ENCODE results near the gene KPNA1. TPM values are rescaled to one million over a fixed set of nuclear protein-coding genes. Genes with fewer than 3 reads are reported as not detected.
A peak's percentile ranks its signal among the peaks of the same experiment; 100 is the strongest.

KPNA1 gene
- total and polyA plus RNA-seq, 4 donors = 11.6 to 74.1 (median 43.3) TPM

DNA sequence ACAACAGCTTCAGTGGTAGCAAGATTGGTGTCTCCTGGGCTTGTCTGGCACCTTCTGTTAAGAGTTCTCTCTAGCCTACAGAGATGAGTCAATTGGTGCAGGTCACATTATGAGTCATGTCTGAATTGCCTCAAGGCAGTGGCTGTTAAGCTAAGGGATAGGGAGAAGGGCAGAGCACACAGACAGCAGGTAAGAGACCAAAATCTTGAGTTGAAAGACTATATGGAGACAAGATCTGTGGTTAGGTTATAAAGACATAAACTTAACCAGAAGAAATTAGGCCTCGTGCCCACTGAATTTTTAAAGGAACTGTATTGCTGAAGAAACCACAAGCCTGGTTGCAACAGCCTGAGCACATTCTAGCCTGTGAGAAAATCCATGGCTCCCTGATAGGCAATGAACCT, 19.2 kb upstream of the KPNA1 start:
- Histone ChIP-seq H3K4me1 (ENCODE audit: control insufficient read depth in 1 of 2, insufficient read depth in 2 of 2, low read length in 2 of 2) (no peaks in the 10 kb centered on the region), H3K36me3 (ENCODE audit: control insufficient read depth in 1 of 2, insufficient read depth in 2 of 2, low read length in 1 of 2) (peaks cover 7 to 14% of the 10 kb centered on the region in 2 donors), H3K27ac (ENCODE audit: low read depth in 1 of 2, low read length in 2 of 2) (no peak overlapping the region), H3K4me3 (ENCODE audit: low read length in 2 of 2) (no peak overlapping the region), H3K9me3 (ENCODE audit: control insufficient read depth, low read length) (no peaks in the 10 kb centered on the region), H3K27me3 (ENCODE audit: control insufficient read depth in 1 of 2, insufficient read depth in 2 of 2, low read length in 1 of 2) (no peaks in the 10 kb centered on the region)
- no peak for DNase-seq
- intact Hi-C loops (cut with DNase I) = no loop called here
- WGBS, 2 donors = 81 to 88% methylated on average over 1 of the region's 1 CpG
- no peak for ATAC-seq (ENCODE audit: low FRiP score)

DNA sequence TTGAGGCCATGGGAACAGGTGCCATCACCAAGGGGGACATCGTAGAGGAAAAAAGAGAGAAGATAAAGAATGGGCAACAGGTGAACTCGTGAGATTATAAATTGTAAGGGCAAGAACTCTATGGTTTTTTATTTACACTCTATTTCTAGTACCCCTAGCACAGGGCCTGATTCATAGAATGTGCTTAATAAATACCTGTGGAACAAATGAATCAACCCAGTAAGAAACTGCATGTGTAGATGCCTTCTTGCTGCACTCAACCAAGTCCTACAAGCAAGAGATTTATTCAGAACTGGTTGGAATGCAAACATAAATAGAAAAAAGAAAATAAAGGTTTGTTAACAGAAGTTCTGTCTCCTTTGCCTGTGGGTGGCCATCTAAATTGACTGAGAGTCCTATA, 18.7 kb upstream of the KPNA1 start:
- H3K27ac ChIP-seq (ENCODE audit: low read depth in 1 of 2, low read length in 2 of 2) = no peak overlapping the region
- no peaks in the 10 kb centered on the region for H3K9me3 ChIP-seq (ENCODE audit: control insufficient read depth, low read length)
- H3K27me3 ChIP-seq (ENCODE audit: control insufficient read depth in 1 of 2, insufficient read depth in 2 of 2, low read length in 1 of 2) = no peaks in the 10 kb centered on the region
- H3K36me3 ChIP-seq (ENCODE audit: control insufficient read depth in 1 of 2, insufficient read depth in 2 of 2, low read length in 1 of 2) = peaks cover 7 to 14% of the 10 kb centered on the region in 2 donors
- ATAC-seq (ENCODE audit: low FRiP score) (no peak), DNase-seq (no peak)
- no peaks in the 10 kb centered on the region for H3K4me1 ChIP-seq (ENCODE audit: control insufficient read depth in 1 of 2, insufficient read depth in 2 of 2, low read length in 2 of 2)
- H3K4me3 ChIP-seq (ENCODE audit: low read length in 2 of 2) = no peak overlapping the region
- 87 to 98% methylated on average over 2 of the region's 2 CpGs for WGBS, 2 donors
- intact Hi-C loops (cut with DNase I) = no loop called here

GRCh38 chr3:122530164-122530563, 15.4 kb upstream of the KPNA1 start:
- intact Hi-C loops (cut with DNase I) = no loop called here
- Histone ChIP-seq H3K9me3 (ENCODE audit: control insufficient read depth, low read length) (no peaks in the 10 kb centered on the region), H3K27me3 (ENCODE audit: control insufficient read depth in 1 of 2, insufficient read depth in 2 of 2, low read length in 1 of 2) (no peaks in the 10 kb centered on the region), H3K36me3 (ENCODE audit: control insufficient read depth in 1 of 2, insufficient read depth in 2 of 2, low read length in 1 of 2) (peaks cover 7 to 12% of the 10 kb centered on the region in 2 donors), H3K27ac (ENCODE audit: low read depth in 1 of 2, low read length in 2 of 2) (no peak overlapping the region), H3K4me1 (ENCODE audit: control insufficient read depth in 1 of 2, insufficient read depth in 2 of 2, low read length in 2 of 2) (no peaks in the 10 kb centered on the region), H3K4me3 (ENCODE audit: low read length in 2 of 2) (no peak overlapping the region)
- no peak for DNase-seq
- 77 to 82% methylated on average over 2 of the region's 2 CpGs for WGBS, 2 donors
- ATAC-seq (ENCODE audit: low FRiP score) = no peak

DNA sequence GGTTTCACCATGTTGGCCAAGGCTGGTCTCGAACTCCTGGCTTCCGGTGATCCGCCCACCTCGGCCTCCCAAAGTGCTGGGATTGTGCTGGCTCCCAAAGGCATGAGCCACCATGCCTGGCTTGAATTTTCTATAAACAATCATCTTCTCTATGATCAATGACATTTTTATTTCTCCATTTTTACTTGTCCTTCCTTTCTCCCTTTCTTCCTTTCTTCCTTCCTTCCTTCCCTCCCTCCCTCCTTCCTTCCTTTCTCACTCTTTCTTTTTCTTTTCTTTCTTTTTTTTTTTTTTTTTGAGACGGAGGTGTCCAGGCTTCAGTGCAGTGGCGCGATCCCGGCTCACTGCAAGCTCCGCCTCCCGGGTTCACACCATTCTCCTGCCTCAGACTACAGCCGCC, 8.6 kb upstream of the KPNA1 start:
- intact Hi-C loops (cut with DNase I) = no loop called here
- H3K4me3 ChIP-seq (ENCODE audit: low read length in 2 of 2) = no peak overlapping the region
- H3K27ac ChIP-seq (ENCODE audit: low read depth in 1 of 2, low read length in 2 of 2) = no peak overlapping the region
- DNase-seq (no peak), ATAC-seq (ENCODE audit: low FRiP score) (no peak)
- no peaks in the 10 kb centered on the region for H3K4me1 ChIP-seq (ENCODE audit: control insufficient read depth in 1 of 2, insufficient read depth in 2 of 2, low read length in 2 of 2)
- no peaks in the 10 kb centered on the region for H3K27me3 ChIP-seq (ENCODE audit: control insufficient read depth in 1 of 2, insufficient read depth in 2 of 2, low read length in 1 of 2)
- 92 to 95% methylated on average over 11 of the region's 11 CpGs for WGBS, 2 donors
- no peaks in the 10 kb centered on the region for H3K9me3 ChIP-seq (ENCODE audit: control insufficient read depth, low read length)
- H3K36me3 ChIP-seq (ENCODE audit: control insufficient read depth in 1 of 2, insufficient read depth in 2 of 2, low read length in 1 of 2) = no peaks in the 10 kb centered on the region

- ATAC-seq (ENCODE audit: low FRiP score) (no peak), DNase-seq (no peak)
- intact Hi-C loops (cut with DNase I) = no loop called here
- WGBS, 2 donors = 67 to 83% methylated on average over 4 of the region's 4 CpGs
- no peak overlapping the region for H3K4me3 ChIP-seq (ENCODE audit: low read length in 2 of 2)
- H3K27me3 ChIP-seq (ENCODE audit: control insufficient read depth in 1 of 2, insufficient read depth in 2 of 2, low read length in 1 of 2) = no peaks in the 10 kb centered on the region
- no peaks in the 10 kb centered on the region for H3K9me3 ChIP-seq (ENCODE audit: control insufficient read depth, low read length)
- no peak overlapping the region for H3K27ac ChIP-seq (ENCODE audit: low read depth in 1 of 2, low read length in 2 of 2)
- no peaks in the 10 kb centered on the region for H3K36me3 ChIP-seq (ENCODE audit: control insufficient read depth in 1 of 2, insufficient read depth in 2 of 2, low read length in 1 of 2)
- no peaks in the 10 kb centered on the region for H3K4me1 ChIP-seq (ENCODE audit: control insufficient read depth in 1 of 2, insufficient read depth in 2 of 2, low read length in 2 of 2)
Observed at GRCh38 chr3:122520861-122521260, 6.1 kb upstream of the KPNA1 start.

DNA sequence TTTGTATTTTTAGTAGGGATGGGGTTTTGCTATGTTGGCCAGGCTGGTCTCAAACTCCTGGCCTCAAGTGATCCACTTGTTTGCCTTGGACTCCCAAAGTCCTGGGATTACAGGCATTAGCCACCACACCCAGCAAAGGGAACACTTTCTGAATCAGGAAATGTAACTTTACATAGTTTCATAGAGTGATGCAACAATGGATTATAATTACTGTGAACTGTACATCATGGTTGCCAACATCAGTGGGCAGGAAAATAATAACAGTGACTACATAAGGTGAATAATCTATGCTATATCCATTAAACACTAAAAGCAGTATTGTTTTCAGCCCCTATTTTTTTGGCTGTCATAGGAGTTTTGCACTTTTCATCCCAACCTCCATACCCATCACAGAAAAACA, 5.0 kb upstream of the KPNA1 start:
- Histone ChIP-seq H3K27ac (ENCODE audit: low read depth in 1 of 2, low read length in 2 of 2) (no peak overlapping the region), H3K36me3 (ENCODE audit: control insufficient read depth in 1 of 2, insufficient read depth in 2 of 2, low read length in 1 of 2) (no peaks in the 10 kb centered on the region), H3K27me3 (ENCODE audit: control insufficient read depth in 1 of 2, insufficient read depth in 2 of 2, low read length in 1 of 2) (no peaks in the 10 kb centered on the region), H3K4me1 (ENCODE audit: control insufficient read depth in 1 of 2, insufficient read depth in 2 of 2, low read length in 2 of 2) (no peaks in the 10 kb centered on the region), H3K4me3 (ENCODE audit: low read length in 2 of 2) (no peak overlapping the region), H3K9me3 (ENCODE audit: control insufficient read depth, low read length) (no peaks in the 10 kb centered on the region)
- intact Hi-C loops (cut with DNase I) = no loop called here
- no peak for ATAC-seq (ENCODE audit: low FRiP score)
- no peak for DNase-seq

DNA sequence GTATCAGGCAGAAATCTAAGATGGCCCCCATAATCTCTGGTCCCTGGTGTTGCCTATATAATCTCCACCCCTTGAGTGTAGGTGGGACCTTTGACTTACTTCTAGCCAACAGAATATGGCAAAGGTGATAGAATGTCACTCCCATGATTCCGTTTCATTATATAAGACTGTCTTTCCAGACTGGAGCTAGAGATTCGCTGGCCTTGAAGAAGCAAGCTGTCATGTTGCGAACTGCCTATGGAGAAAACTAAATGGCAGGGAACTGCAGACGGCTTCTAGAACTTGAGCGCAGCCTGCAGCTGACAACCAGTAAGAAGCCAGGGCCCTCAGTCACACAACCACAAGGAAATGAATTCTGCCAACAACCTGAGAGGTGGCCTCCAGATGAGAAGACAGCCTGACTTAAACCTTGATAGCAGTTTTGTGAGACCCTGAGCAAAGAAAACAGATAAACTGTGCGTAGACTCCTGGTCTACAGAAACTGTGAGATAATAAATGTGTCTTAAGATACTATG, 2.2 kb upstream of the KPNA1 start:
- intact Hi-C loops (cut with DNase I) = no loop called here
- Histone ChIP-seq H3K4me3 (ENCODE audit: low read length in 2 of 2) (no peak overlapping the region), H3K9me3 (ENCODE audit: control insufficient read depth, low read length) (no peaks in the 10 kb centered on the region), H3K27me3 (ENCODE audit: control insufficient read depth in 1 of 2, insufficient read depth in 2 of 2, low read length in 1 of 2) (no peaks in the 10 kb centered on the region), H3K27ac (ENCODE audit: low read depth in 1 of 2, low read length in 2 of 2) (no peak overlapping the region), H3K36me3 (ENCODE audit: control insufficient read depth in 1 of 2, insufficient read depth in 2 of 2, low read length in 1 of 2) (no peaks in the 10 kb centered on the region), H3K4me1 (ENCODE audit: control insufficient read depth in 1 of 2, insufficient read depth in 2 of 2, low read length in 2 of 2) (no peaks in the 10 kb centered on the region)
- 90 to 92% methylated on average over 6 of the region's 6 CpGs for WGBS, 2 donors
- ATAC-seq (ENCODE audit: low FRiP score) (no peak), DNase-seq (no peak)

DNA sequence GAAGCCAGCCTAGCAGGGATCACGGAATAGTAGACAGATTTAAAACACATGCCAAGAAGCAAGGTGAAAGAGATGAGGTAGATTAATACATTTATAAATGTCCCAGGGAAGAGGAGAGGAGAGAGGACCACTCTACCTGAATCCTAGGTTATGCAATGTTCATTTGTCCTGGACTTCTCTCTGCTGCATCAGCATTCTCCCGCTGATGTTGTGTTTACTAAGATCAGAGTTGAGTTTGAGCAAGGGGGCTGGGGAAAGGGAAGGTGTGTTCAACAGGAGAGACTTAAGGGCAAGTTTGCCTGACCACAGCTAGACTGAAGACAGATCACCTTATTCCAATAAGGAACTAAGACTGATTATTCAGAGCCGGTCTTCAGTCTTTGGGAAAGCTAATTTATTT, 1.1 kb upstream of the KPNA1 start:
- intact Hi-C loops (cut with DNase I) = no loop called here
- 94 to 97% methylated on average over 3 of the region's 3 CpGs for WGBS, 2 donors
- Histone ChIP-seq H3K36me3 (ENCODE audit: control insufficient read depth in 1 of 2, insufficient read depth in 2 of 2, low read length in 1 of 2) (no peaks in the 10 kb centered on the region), H3K4me3 (ENCODE audit: low read length in 2 of 2) (no peak overlapping the region), H3K27ac (ENCODE audit: low read depth in 1 of 2, low read length in 2 of 2) (no peak overlapping the region), H3K27me3 (ENCODE audit: control insufficient read depth in 1 of 2, insufficient read depth in 2 of 2, low read length in 1 of 2) (no peaks in the 10 kb centered on the region), H3K4me1 (ENCODE audit: control insufficient read depth in 1 of 2, insufficient read depth in 2 of 2, low read length in 2 of 2) (no peaks in the 10 kb centered on the region), H3K9me3 (ENCODE audit: control insufficient read depth, low read length) (no peaks in the 10 kb centered on the region)
- ATAC-seq (ENCODE audit: low FRiP score) = no peak
- DNase-seq = no peak

GRCh38 chr3:122515020-122515468, 305 bp upstream of the KPNA1 start:
- H3K4me3 ChIP-seq (ENCODE audit: low read length in 2 of 2) = peak overlapping the region in 1 of 2 donors; percentile 81
- H3K27me3 ChIP-seq (ENCODE audit: control insufficient read depth in 1 of 2, insufficient read depth in 2 of 2, low read length in 1 of 2) = no peaks in the 10 kb centered on the region
- DNase-seq = no peak
- H3K36me3 ChIP-seq (ENCODE audit: control insufficient read depth in 1 of 2, insufficient read depth in 2 of 2, low read length in 1 of 2) = no peaks in the 10 kb centered on the region
- no peaks in the 10 kb centered on the region for H3K9me3 ChIP-seq (ENCODE audit: control insufficient read depth, low read length)
- H3K4me1 ChIP-seq (ENCODE audit: control insufficient read depth in 1 of 2, insufficient read depth in 2 of 2, low read length in 2 of 2) = no peaks in the 10 kb centered on the region
- intact Hi-C loops (cut with DNase I) = no loop called here
- no peak for ATAC-seq (ENCODE audit: low FRiP score)
- WGBS, 2 donors = 37 to 38% methylated on average over 19 of the region's 19 CpGs
- no peak overlapping the region for H3K27ac ChIP-seq (ENCODE audit: low read depth in 1 of 2, low read length in 2 of 2)

All from aorta (tissue), 5 donors.